ENCODE results near the gene CYB5A.

DNA sequence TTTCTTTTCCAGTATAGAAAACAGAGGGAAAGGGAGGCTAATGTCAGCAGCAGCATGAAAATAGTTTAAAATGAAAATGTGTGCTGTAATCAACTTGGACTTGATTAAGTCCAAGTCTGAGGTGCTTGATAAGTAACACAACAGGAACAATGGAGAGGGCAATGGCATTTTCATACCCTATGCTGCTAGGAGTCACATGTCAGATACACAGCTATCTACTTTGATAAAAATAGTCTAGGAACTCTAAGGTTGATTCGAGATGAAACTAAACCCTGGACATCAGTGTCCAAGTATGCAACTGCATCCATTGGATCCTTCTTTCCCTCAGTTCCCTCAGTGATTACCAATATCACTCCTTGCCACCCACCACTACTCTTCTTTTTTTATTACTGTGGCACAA lies 19.2 kb upstream of the CYB5A start:
- TF ChIP-seq, protein P1, sequence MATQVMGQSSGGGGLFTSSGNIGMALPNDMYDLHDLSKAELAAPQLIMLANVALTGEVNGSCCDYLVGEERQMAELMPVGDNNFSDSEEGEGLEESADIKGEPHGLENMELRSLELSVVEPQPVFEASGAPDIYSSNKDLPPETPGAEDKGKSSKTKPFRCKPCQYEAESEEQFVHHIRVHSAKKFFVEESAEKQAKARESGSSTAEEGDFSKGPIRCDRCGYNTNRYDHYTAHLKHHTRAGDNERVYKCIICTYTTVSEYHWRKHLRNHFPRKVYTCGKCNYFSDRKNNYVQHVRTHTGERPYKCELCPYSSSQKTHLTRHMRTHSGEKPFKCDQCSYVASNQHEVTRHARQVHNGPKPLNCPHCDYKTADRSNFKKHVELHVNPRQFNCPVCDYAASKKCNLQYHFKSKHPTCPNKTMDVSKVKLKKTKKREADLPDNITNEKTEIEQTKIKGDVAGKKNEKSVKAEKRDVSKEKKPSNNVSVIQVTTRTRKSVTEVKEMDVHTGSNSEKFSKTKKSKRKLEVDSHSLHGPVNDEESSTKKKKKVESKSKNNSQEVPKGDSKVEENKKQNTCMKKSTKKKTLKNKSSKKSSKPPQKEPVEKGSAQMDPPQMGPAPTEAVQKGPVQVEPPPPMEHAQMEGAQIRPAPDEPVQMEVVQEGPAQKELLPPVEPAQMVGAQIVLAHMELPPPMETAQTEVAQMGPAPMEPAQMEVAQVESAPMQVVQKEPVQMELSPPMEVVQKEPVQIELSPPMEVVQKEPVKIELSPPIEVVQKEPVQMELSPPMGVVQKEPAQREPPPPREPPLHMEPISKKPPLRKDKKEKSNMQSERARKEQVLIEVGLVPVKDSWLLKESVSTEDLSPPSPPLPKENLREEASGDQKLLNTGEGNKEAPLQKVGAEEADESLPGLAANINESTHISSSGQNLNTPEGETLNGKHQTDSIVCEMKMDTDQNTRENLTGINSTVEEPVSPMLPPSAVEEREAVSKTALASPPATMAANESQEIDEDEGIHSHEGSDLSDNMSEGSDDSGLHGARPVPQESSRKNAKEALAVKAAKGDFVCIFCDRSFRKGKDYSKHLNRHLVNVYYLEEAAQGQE (IDR thresholded peaks at IDR 0.05; ENCODE audit: low read depth) = no peak
- TF ChIP-seq EP300 (IDR thresholded peaks at IDR 0.05; ENCODE audit: borderline replicate concordance) = no peak
- TF ChIP-seq, protein P2, sequence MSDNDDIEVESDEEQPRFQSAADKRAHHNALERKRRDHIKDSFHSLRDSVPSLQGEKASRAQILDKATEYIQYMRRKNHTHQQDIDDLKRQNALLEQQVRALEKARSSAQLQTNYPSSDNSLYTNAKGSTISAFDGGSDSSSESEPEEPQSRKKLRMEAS (IDR thresholded peaks at IDR 0.05) = no peak
- TF ChIP-seq RAD21 (IDR thresholded peaks at IDR 0.05; ENCODE audit: low read depth) = no peak
- no peak for TF ChIP-seq CREB1 (IDR thresholded peaks at IDR 0.05; ENCODE audit: low read depth)

All from Ishikawa (cell line).